GM23248 (cell line): Measurements from ENCODE around the gene KDM1B.

Experiments used
- EZH2 ChIP-seq: fragments of 200-600 bp; sonication (generic); IDR thresholded peaks from 2 replicates; pipeline ENCODE4 v1.6.1; 2018; ENCODE audit warnings: antibody characterized with exemption, mild to moderate bottlenecking; ENCODE audit not compliant: insufficient read depth, poor library complexity, severe bottlenecking
- EZH2phosphoT487 ChIP-seq: fragments of 200-600 bp; sonication (generic); IDR thresholded peaks from 2 replicates; pipeline ENCODE4 v1.6.1; 2018; ENCODE audit warnings: antibody characterized with exemption, moderate library complexity, mild to moderate bottlenecking, low read depth; ENCODE audit not compliant: insufficient read depth

DNA sequence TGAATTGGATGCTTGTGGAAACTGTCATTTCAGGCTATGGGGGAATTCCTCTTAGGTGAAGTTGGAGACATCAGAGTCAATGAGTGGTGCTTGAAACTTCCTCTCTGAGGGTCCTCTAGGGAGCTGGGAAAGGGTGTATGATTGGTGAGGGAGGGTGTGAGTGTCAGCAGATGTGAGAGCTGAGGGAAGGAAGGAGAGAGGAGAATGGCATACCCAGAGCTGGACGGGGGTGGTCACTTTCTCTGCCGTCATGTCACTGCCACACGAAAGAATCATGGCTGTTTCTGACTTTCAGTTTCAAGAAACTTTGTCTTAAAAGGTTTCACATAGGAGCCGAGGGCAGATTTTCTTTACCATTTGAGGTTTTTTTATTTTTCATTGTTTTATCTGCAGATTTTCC lies 58.8 kb downstream of the KDM1B start:
- TF ChIP-seq EZH2 (no peak), EZH2phosphoT487 (no peak)
